CD14-positive monocyte (primary cell): ENCODE measurements around the gene PKHD1. TPM values are rescaled to one million over a fixed set of nuclear protein-coding genes. Genes with fewer than 3 reads are reported as not detected.

Source experiments
- DNase-seq, 3 donors: peaks; one replicate each; pipeline ENCODE4 v3.0.0-alpha.2; 2011 to 2022
- H2AFZ ChIP-seq: 2 replicates; pipeline ENCODE4 v1.6.0; 2012; ENCODE audit warnings: mild to moderate bottlenecking, low read depth, low read length, inconsistent platforms; ENCODE audit not compliant: insufficient read depth, poor library complexity, severe bottlenecking
- H3K27ac ChIP-seq, 2 donors: 1 replicate in 1 of 2; 2 replicates in 1 of 2; pipeline ENCODE4 v1.5.1; 2012 to 2013; ENCODE audit warnings: low read length in 2 of 2, control low read depth in 1 of 2, inconsistent platforms in 1 of 2, low read depth in 1 of 2, mild to moderate bottlenecking in 1 of 2
- H3K27me3 ChIP-seq, 2 donors: one replicate each; pipeline versions ENCODE4 v1.6.0 to v1.6.1; 2011 to 2013; ENCODE audit warnings: low read length in 2 of 2; ENCODE audit not compliant: control insufficient read depth in 2 of 2, insufficient read depth in 2 of 2
- H3K36me3 ChIP-seq, 2 donors: replicated peaks in 1 of 2; 1 replicate in 1 of 2; 2 replicates in 1 of 2; pipeline versions ENCODE4 v1.5.1 to v1.6.1; 2012 to 2013; ENCODE audit warnings: low read length in 2 of 2, control low read depth in 1 of 2, inconsistent platforms in 1 of 2, mild to moderate bottlenecking in 1 of 2; ENCODE audit not compliant: insufficient read depth in 2 of 2, control insufficient read depth in 1 of 2
- H3K4me1 ChIP-seq, 2 donors: 1 replicate in 1 of 2; 2 replicates in 1 of 2; pipeline versions ENCODE4 v1.5.1 to v1.6.1; 2012 to 2013; ENCODE audit warnings: low read length in 2 of 2, control low read depth in 1 of 2, inconsistent platforms in 1 of 2, mild to moderate bottlenecking in 1 of 2, moderate library complexity in 1 of 2; ENCODE audit not compliant: insufficient read depth in 2 of 2, control insufficient read depth in 1 of 2
- H3K4me2 ChIP-seq: replicated peaks from 2 replicates; pipeline ENCODE3; 2012; ENCODE audit warnings: low read length, moderate library complexity, mild to moderate bottlenecking; ENCODE audit not compliant: poor library complexity, severe bottlenecking; ENCODE audit errors: extremely low read depth
- H3K4me3 ChIP-seq, 3 experiments: fragments of 200-600 bp in 1 of 3; sonication (generic) in 1 of 3; replicated peaks in 1 of 3; 1 replicate in 2 of 3; 2 replicates in 1 of 3; pipeline ENCODE4 v1.5.1; 2011 to 2013; ENCODE audit warnings: low read length in 3 of 3, mild to moderate bottlenecking in 3 of 3, control low read depth in 2 of 3, low read depth in 2 of 3, inconsistent platforms in 1 of 3, moderate library complexity in 1 of 3
- H3K79me2 ChIP-seq: 2 replicates; pipeline ENCODE4 v1.6.0; 2012; ENCODE audit warnings: mild to moderate bottlenecking, control low read depth, inconsistent platforms, low read length, moderate library complexity; ENCODE audit not compliant: insufficient read depth
- H3K9ac ChIP-seq: 2 replicates; pipeline ENCODE4 v1.6.0; 2017; ENCODE audit warnings: low read length, mild to moderate bottlenecking; ENCODE audit not compliant: insufficient read depth, poor library complexity, severe bottlenecking
- H3K9me3 ChIP-seq, 2 donors: replicated peaks in 1 of 2; 1 replicate in 1 of 2; 2 replicates in 1 of 2; pipeline versions ENCODE4 v1.5.1 to v1.6.1; 2012 to 2013; ENCODE audit warnings: low read length in 2 of 2, control low read depth in 1 of 2; ENCODE audit not compliant: control insufficient read depth in 1 of 2, insufficient read depth in 1 of 2
- H4K20me1 ChIP-seq: 2 replicates; pipeline ENCODE4 v1.6.0; 2012; ENCODE audit warnings: mild to moderate bottlenecking, low read length, control low read depth, moderate library complexity; ENCODE audit not compliant: insufficient read depth
- H3K27ac Mint-ChIP-seq, 7 donors: one replicate each; pipeline ENCODE4 v1.8.0; 2020; ENCODE audit warnings: mild to moderate bottlenecking in 7 of 7, mixed read lengths in 7 of 7, moderate library complexity in 6 of 7, inconsistent platforms in 2 of 7
- H3K27me3 Mint-ChIP-seq, 3 donors: one replicate each; pipeline ENCODE4 v1.8.0; 2021 to 2022; ENCODE audit warnings: low read depth in 3 of 3, mild to moderate bottlenecking in 3 of 3, mixed read lengths in 3 of 3, moderate library complexity in 3 of 3, inconsistent platforms in 1 of 3
- H3K36me3 Mint-ChIP-seq, 2 donors: one replicate each; pipeline ENCODE4 v1.8.0; 2020; ENCODE audit warnings: mixed read lengths in 2 of 2, inconsistent platforms in 1 of 2, mild to moderate bottlenecking in 1 of 2
- H3K4me1 Mint-ChIP-seq: one replicate; pipeline ENCODE4 v1.8.0; 2020; ENCODE audit warnings: mild to moderate bottlenecking, mixed read lengths
- H3K4me3 Mint-ChIP-seq, 2 donors: one replicate each; pipeline ENCODE4 v1.8.0; 2020; ENCODE audit warnings: mild to moderate bottlenecking in 2 of 2, mixed read lengths in 2 of 2, moderate library complexity in 1 of 2
- H3K9me3 Mint-ChIP-seq, 7 donors: one replicate each; pipeline ENCODE4 v1.8.0; 2020 to 2022; ENCODE audit warnings: mixed read lengths in 7 of 7, mild to moderate bottlenecking in 6 of 7, moderate library complexity in 6 of 7, inconsistent platforms in 2 of 7
- CTCF ChIP-seq: fragments of 200-600 bp; IDR thresholded peaks from one replicate; pipeline ENCODE4 v1.8.0; 2022; ENCODE audit warnings: antibody characterized with exemption, mild to moderate bottlenecking
- WGBS: methylation state at CpG from one replicate; pipeline ENCODE4 v1.1.5; 2013; ENCODE audit warnings: missing lambda C conversion rate; ENCODE audit not compliant: insufficient coverage; 5-methylcytosine and 5-hydroxymethylcytosine counted together
- intact Hi-C, 2 donors: fragments of 100-400 bp; cut with micrococcal nuclease; formaldehyde crosslinking; loops; one replicate each; pipeline versions ENCODE4 v1.15.0 to v1.15.1; 2023
- polyA plus RNA-seq, 3 donors: library from polyadenylated mRNA; depleted of rRNA in 1 of 3; unstranded in 2 of 3; stranded (reverse) in 1 of 3; fragments of 300-500 nt in 2 of 3; fragments of >200 nt in 1 of 3; fragmentation: Illumina TruSeq in 2 of 3; gene quantifications; 1 replicate in 2 of 3; 2 replicates in 1 of 3; pipeline ENCODE4 v1.2.3, GENCODE V29; 2012 to 2021

Gene PKHD1
- polyA plus RNA-seq, 3 donors: not detected

GRCh38 chr6:52115145-52115741 lies 27.8 kb upstream of the PKHD1 start:
- no peaks in the 10 kb centered on the region for H3K4me1 ChIP-seq
- no peaks in the 10 kb centered on the region for H4K20me1 ChIP-seq
- peaks cover 0 to 8% of the 10 kb centered on the region in 2 donors for H3K9me3 ChIP-seq
- no peaks in the 10 kb centered on the region for H3K79me2 ChIP-seq
- no peak overlapping the region for H3K4me3 Mint-ChIP-seq
- no peak overlapping the region for H3K27ac ChIP-seq
- H3K9me3 Mint-ChIP-seq: peaks cover 5 to 11% (median 7%) of the 10 kb centered on the region in 7 donors
- no peak overlapping the region for H3K4me3 ChIP-seq
- intact Hi-C loops: no loop called here
- H3K27ac Mint-ChIP-seq: no peak overlapping the region
- no peaks in the 10 kb centered on the region for H3K4me1 Mint-ChIP-seq
- no peaks in the 10 kb centered on the region for H3K36me3 ChIP-seq
- H3K27me3 ChIP-seq: no peaks in the 10 kb centered on the region
- H3K9ac ChIP-seq: no peak overlapping the region
- no peak for TF ChIP-seq CTCF
- H3K4me2 ChIP-seq: no peak overlapping the region
- no peaks in the 10 kb centered on the region for H3K36me3 Mint-ChIP-seq
- no CpG with 5 or more reads among the region's 3 CpGs for WGBS
- no peaks in the 10 kb centered on the region for H3K27me3 Mint-ChIP-seq
- no peak overlapping the region for H2AFZ ChIP-seq
- DNase-seq: no peak

- no peaks in the 10 kb centered on the region for H3K4me1 Mint-ChIP-seq
- no peaks in the 10 kb centered on the region for H3K4me1 ChIP-seq
- no peak for TF ChIP-seq CTCF
- H3K36me3 Mint-ChIP-seq: no peaks in the 10 kb centered on the region
- H3K27ac ChIP-seq: no peak overlapping the region
- no peaks in the 10 kb centered on the region for H3K36me3 ChIP-seq
- intact Hi-C loops: no loop called here
- H3K27me3 Mint-ChIP-seq: peaks cover 0 to 4% (median 2%) of the 10 kb centered on the region in 3 donors
- H3K27me3 ChIP-seq: no peaks in the 10 kb centered on the region
- H2AFZ ChIP-seq: no peak overlapping the region
- H3K4me3 ChIP-seq: no peak overlapping the region
- H3K9me3 Mint-ChIP-seq: peaks cover 0 to 11% (median 5%) of the 10 kb centered on the region in 7 donors
- no peak overlapping the region for H3K4me2 ChIP-seq
- no peak overlapping the region for H3K4me3 Mint-ChIP-seq
- WGBS: 90% methylated on average over 2 of the region's 2 CpGs
- H3K79me2 ChIP-seq: no peaks in the 10 kb centered on the region
- H3K9me3 ChIP-seq: peaks cover 0 to 4% of the 10 kb centered on the region in 2 donors
- no peak for DNase-seq
- H3K27ac Mint-ChIP-seq: no peak overlapping the region
- H3K9ac ChIP-seq: no peak overlapping the region
- H4K20me1 ChIP-seq: no peaks in the 10 kb centered on the region
These were observed 21.8 kb upstream of the PKHD1 start for GRCh38 chr6:52109171-52109571.
